NCI-H524 (cell line): ENCODE data around the gene SMYD3.
A peak's percentile ranks its signal among the peaks of the same experiment; 100 is the strongest.

Experiments
- DNase-seq, 2 experiments: peaks; one replicate each; lab custom pipeline; 2025; lab: John Stamatoyannopoulos, UW

SMYD3 gene

DNA sequence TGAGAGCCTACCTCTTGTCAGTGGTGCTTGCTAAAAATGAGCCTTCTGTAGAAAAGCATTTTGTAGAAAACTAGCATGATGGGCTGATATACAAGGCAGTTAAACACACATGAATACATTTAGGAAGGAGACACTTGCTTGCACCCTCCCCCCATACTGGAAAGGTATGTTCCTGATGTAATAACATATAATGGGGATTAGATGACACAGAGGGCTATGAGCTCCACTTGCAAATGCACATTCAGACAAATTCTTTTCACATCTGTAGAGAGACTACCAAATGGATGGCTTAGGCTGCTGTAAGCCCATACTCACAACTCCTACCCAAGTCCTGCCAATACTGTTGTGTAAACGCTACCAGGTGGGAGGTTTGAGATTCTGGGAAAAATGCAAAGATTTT is 634.0 kb downstream of the SMYD3 start:
- no peak for DNase-seq

DNA sequence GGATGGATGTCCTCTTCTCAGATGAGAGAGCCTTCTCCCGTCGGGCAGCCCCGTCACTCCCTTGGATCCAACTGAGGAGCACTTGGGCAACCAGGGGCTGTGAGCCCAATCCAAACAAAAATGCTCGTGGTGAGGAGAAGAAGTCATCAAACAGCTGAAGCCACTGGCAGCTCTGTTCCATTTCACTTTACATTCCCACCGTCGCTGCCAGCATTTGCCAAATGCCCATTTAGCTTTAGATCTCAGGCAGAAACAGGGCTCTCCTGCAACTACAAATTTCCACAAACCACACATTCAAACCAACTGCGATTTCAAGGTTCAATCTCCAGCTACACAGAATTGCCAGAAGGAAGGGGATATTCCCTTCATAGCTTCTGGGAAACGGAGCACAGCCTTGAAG is 634.6 kb downstream of the SMYD3 start:
- no peak for DNase-seq

DNA sequence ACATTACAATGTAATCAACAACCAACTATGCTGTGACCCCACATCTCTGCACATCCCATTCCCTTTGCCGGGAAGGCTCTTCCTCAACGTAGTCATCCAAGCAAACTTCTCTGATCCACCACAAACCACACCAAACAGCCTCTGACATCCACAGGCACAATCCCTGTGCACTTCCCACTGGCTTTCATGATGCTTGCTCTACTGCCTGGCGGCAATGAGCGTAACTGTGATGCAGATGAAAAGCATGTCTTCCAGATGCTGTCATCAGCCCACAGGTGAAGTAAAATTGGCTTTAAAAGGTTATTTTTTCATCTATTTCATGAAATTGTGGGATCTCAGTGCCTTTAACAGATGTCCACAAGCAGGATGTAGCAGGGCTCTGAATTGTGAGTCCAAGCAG is 635.2 kb downstream of the SMYD3 start:
- DNase-seq: no peak

DNA sequence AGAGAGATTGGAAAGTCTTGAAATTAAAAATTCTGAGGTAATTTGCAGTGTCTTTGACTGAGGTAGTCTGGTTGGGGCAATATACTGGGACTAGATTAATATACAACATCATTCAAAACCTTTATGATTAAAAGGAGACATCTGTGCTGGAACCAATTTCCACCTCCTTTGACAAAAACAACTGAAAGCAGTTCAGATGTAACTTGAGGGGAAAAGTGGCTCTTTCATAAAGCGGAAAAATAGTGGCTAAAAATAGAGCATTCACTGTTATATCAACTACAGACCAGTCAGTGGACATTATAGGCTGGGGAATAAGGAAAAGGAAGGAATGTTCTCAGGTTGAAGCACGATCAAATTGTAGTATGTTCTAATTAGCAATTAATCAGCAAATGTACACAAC is 635.9 kb downstream of the SMYD3 start:
- no peak for DNase-seq

DNA sequence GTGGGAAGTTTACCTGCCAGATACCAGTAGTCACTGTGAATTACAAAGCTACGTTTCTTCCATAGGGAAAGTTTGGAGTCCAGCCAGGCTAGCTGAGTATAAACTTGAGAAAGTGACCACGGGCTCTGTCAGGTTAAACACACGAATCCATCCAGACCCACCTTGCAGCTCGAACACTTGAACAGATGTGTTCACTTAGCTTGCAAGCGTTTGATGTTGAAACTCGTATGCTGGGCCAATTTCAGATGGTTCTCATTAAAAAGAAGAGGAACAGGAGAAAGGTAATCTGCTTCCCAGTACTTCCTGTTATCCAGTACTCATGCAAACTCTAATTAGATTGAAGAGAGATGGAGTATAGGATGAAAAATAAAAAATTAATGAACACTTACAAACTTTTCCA is 636.4 kb downstream of the SMYD3 start:
- no peak for DNase-seq

DNA sequence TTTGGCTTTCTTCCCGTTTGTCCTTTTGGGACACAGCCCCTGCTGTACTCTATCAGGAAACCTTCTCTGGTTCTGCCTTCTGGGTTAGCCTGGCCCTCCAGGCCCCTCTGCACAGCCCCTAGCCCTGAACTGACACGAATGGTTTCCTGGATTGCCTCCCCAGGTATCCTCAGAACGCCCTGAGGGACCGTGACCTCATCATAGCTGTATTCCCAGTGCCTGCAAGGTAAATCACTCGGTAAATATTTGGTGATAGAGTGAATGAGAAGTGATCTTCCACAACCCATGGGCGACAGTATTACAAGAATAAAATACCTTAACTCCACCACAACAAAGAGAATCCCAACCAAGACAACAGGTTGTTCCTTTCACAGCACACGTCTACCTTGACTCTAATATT is 637.2 kb downstream of the SMYD3 start:
- DNase-seq: no peak

DNA sequence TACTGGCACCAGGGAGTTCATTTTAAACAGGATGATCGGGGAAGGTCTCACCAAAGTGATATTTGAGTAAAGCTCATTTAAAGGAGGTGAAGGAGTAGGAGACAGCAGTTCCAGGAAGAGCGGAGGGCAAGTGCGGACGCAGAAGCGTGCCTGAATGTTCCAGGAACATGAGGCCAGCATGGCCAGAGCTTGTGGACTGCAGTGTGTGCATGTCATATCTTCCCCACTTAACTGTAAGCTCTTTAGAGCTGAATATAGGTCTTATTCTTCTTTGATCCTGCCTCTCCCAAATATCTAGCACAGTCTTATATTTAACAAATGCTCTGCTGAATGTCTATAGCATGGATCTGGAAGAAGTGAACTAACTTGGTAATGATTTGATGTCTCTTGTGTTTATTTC is 639.3 kb downstream of the SMYD3 start:
- DNase-seq: no peak

DNA sequence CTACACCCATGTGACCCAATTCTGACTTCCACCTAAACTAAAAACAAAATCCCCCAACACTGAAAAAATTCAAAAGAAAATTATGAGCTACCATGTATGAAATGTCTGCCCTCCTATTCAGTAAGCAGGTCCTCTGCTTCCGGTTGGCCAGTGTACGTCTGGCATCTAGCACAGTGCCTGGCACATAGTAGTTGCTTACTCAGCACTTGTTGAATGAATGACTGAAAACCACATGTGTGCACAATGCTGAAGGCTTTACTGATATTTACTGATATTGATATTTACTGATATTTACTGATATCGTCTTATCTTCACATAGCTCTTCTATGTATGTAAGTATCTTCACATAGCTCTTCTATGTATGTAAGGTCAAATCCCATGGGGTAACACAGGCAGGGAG is 642.2 kb downstream of the SMYD3 start:
- DNase-seq: no peak

DNA sequence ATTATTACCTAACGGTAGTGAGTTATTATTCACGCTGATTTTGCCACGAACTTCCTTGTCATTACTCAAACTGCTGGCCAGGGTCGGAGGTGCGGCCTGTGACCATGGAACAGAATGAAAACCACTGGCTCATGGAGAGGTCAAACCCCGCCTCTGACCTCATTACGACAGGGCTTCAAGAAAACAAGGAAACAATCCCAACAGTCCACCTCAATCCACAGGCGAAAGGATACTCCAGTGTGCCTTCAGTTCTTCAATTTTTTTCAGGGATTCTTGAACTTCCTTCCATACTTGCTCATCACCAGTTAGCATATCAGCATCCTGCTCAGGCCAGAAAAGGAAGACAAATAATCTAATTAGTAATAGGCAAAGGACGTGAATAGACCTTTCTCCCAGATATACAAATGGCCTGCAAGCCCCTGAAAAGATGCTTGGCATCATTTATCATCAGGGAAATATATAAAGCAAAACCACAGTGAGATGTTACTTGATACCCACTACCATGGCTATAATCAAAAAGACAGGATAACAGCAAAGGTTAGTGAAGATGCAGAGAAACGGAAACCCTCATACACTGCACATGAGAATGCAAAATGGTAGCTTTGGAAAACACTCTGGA is 643.4 kb downstream of the SMYD3 start:
- DNase-seq: no peak

DNA sequence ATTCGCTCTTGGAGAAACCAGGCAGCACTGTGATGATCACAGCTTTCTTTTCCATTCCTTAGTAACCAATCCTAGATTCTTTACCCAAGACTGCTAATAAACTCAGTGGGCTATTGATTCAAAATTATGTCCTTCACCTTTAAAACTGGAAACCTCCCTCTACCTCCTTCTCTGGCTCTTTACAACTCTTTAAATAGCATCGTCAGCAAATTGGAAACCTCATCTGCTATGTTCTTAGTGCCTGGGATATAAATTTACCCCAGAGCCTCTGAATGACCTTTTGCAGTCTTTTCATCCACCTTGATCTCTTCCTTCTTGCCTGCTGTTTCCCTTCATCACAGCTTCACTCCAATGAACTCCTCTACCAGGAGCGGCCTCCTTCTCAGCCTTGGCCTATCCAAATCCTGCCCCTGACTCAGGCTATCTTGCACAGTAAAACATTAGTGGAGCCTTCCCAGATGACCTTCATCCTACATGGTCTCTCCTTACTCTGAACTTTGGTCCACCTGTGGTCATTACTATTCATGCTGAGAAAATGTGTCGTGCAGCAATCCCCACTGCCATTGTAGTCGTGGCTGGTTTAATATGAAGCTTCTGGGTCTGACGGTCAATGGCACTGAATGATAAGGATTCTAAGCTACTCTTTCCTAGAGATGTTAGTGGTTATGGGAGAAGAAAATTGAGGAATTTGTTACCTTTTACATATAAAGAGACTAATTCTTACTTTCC is 644.1 kb downstream of the SMYD3 start:
- DNase-seq: no peak

DNA sequence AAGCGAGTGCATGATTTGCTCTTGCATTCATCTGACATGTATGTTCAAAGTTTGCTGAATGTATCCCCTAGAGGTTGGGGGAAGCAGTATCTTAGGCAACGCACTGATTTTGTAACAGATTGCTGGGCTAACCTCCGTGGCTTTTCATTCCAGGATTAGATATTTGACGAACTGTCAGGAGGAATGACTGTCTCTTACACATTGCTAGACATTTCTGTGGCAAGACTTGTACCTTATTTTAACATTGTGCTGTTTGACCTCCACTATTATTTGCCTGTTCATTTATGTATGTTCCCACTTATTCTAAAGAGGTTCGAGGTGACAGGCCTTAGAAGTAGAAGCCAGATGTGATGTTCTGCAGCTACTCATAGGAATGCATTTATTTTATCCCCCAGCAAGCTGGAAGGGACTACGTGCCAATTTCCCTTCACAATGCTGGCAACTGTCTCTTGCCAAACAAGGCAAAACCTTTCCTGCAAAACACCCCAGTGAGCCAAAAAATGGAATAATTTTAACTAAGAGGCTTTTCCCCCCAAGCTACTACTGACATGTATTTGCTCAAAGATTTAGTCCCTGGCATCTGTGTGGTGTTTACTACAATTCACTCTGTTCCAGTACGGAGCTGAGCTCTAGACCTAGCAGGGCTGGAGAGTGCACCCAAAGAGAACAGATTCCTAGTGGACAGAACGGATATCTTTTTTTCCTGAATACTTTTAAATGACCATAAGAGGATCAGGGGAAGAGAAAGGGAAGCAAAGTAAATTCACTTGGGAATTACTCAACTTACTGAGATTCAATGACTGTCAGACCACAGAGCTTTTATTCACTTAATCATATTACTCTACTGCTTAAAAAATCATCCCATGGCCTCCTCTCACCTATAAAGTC is 646.2 kb downstream of the SMYD3 start:
- DNase-seq: no peak

DNA sequence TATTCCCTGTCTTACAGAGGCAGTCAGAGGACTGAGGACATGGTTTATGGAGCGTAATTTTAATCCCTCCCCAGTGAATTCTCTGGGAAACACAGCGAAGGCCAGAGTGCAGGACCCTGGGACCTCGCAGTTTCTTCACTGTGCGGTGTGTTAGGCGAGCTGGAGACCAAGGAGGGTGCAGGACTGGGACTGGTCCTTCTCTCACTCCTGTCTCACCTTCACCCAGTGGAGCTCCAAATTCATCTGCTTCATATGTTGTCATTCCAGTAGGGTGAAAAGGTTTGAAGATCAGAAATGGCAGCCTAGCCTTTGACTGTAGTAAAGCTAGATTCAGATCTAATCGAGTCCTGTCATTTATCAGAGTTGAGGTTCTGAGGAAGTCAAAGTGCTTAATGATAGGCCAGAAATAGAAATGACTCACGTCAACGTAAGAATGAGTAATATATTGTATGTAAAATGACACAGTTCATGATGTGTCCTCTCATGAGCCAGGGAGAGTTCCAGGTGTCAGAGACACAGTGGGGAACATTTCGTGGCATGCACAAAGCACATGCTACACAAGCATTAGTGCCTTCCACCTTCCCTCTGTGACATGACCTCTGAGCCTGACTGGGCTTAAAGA is 647.5 kb downstream of the SMYD3 start:
- no peak for DNase-seq

DNA sequence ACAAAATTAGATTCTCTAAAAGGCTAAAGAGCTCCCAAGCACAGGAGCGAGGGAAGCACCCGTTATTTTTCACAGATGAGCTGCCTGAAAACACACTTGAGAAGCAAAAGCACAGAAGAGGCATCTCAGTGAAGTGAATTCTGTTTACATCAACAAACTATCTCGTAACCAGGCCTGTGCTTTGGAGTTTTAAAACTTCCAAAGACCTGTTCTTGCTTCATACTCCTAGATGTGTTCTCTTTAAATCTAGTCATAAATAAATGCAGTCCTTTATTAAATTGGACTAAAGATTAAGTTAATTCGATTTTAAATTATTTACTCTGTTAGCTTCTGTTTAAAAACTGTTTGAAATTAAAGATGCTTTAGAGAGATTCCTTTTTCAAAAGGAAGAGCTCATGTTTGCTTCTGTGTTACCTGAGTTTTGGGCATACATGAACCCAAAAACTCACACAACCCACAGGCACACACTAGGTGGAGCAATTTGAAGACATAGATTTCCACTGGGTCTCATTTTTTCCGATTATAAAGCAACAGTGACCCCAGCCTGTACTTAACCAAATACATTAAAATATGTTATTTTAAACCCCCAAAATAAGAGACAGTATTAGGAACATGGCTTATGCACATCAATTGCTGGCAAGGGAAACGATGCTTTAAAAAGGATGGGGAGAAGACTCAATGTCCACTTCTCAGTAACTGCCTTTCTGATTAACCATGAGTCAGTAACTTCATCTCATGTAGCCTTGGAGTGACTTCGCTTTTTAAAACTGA is 648.2 kb downstream of the SMYD3 start:
- DNase-seq: peak in 1 of 2 experiments; percentile 29

DNA sequence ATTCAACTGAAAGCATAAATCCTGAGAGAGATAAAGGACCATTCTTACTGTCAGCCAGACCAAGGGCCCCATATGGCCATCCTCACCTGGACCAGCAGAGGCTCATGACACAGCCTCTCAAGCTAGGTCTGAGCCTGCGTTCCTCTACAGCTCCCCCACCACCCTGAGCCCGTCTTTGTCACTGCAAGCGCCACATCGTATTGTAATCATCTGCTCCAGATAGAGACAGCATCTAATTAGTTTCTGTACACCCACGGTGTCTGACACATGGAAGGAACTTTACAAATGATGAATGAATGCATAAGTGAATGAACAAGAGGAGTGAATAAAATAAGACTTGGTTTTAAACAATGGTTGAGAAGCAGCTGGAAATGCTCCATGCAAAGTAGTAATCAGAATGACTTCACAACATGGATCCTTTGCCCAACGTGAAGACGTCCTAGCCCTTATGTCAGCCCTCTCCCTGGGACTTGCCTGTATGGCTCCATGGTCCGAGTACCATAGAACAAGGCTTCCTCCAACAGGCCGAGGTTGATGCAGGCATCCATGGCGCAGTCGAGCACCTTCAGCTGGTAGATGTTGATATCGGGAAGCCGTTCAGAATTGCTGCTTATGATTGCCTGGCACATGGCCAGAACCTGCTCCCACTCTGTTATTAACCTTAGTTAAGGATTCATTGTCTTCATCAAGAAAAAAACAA is 648.9 kb downstream of the SMYD3 start:
- no peak for DNase-seq

DNA sequence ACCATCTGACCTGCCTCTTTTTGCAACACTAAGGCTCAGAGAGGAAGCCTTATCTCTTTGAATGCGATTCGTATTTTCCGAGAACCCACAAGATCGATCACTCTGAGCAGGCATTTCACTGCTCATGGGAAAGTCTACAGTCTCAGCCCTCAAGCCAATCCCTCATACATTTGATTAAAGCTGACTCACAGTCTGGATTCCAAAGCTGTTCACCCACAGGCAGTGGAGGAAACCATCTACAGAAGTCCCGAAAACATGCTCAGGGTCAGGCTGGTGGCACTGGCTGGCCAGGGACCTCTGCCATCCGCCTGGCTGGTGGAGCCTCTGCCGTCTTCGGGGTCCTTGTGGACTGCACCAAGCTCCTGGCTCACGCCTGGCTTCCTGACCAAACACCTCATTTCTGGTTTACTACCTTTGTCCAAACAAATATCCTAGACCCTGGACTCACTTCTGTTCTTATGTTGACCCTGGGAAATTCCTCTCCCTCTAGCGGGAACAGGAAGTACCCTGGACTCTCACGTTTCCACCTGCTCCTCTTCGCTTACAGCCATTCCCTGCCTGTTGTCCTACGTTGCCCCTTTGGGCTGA is 650.0 kb downstream of the SMYD3 start:
- DNase-seq: no peak

DNA sequence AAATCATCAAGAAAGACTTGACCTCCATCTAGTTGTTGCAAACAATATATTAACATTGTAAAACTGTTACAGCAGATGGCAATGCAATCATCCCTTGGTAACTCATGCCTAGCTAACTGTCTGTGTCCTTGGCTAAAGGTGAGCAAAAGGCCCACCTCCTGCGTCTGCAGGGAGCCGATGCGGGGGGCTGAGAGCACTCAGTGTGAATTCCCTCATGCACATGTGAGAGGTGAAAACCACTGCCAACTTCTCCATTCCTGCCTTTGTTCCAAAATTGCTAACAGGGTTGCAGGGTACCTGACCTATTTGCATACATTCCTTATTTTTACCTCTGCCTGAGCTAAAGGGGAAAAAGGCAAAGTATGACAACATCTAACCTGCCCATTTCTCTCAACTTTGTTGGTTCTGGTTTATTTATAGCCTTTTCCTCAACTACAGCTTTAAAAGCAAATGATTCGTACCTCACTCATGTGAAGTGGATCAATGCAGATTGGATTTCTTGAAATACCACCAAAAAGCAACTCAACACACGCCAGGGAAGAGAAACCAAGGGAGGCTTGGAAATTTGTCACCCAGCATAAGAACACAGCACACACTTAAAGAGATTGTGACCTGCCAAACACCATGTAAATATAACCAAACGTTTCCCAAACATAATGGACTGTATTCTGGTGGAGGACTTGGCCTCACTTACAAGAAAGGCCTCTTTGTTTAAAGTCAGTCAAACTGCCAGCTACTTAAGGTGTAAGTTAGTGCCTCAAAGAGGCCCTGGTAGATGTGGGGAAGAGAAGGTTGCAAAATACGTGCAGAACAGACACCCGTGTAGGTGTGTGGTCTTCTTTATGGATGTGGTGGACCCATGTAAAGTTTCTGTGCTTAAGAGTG is 651.0 kb downstream of the SMYD3 start:
- DNase-seq: no peak

DNA sequence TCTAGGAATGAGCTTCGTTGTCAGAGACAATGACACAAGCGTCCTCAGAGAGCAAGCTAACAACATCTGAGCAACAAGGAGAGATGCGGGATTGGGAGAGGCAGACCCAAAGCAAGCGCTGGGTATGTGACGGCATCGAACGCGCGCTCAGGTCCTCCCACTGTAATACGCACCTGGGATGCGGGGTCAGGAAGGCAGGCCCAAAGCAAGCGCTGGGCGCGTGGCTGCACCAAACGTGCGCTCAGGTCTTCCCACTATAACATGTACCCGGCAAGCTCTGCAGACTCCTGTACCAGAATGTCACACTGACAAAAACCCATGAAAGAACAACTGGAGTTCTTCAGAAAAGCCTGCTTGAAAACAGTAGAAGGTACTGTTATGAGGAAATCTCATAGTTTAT is 653.8 kb downstream of the SMYD3 start:
- no peak for DNase-seq

DNA sequence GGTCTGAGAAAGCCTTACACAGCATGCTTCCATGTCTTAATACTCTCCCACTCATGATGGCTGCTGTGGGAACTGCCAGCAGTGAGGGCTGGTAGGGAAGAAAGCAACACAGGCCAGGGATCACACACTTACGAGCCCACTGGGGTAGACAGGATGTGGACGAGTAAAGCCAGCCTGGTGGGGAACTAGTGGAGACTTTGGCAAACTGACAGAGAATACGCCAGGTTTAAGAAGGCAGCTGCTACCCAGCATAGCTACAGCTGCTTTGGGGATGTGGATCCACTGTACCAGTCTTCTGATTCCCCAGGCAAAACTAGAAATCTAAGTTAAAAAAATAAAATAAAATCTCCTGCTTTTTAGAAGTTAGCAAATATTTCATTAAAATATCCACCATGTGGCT is 664.0 kb downstream of the SMYD3 start:
- no peak for DNase-seq

DNA sequence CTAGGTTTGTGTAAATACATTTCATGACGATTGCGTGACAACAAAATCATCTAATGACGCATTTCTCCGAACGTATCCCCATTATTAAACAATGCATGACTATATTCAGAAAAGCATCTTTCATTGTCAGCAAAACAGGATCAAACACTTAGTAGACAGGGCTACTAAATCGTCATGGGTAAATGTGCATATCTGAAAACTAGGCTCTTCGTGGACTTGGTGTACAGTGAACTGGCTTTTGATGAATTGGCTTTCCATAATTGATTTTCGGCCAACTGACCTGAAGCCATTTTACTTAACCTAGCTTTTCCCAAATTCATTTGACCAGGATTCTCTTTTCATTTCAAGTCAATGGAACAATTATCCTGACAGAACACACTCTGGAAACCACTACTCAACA is 665.0 kb downstream of the SMYD3 start:
- DNase-seq: no peak

DNA sequence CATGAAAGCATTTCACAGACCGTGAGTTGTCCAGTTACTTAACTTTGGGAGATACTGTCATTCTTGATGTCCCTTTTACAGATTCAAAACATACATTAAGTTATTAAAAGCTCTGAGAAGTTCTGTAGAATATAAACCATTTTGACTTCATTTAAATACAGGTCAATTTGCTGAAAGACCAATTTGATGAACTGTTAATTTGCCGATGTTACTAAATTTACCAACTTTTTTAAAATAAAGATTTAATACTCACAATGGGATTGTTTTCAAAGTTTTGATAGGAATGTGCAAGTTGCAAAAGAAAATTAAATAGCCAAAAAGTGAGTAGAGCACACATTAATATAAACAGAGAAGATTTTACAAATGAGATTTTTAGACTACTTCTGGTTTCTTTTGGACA is 666.1 kb downstream of the SMYD3 start:
- no peak for DNase-seq
